ENCODE results near the gene LRRC75A. TPM values are rescaled to one million over a fixed set of nuclear protein-coding genes. Genes with fewer than 3 reads are reported as not detected.

Gene LRRC75A
- total RNA-seq, 2 donors from 2014 or later: 2.6 to 3.4 TPM

- H3K4me3 Mint-ChIP-seq: no peak overlapping the region
- H3K9me3 Mint-ChIP-seq: no peaks in the 10 kb centered on the region
- peaks cover 1% of the 10 kb centered on the region for H3K27me3 Mint-ChIP-seq (ENCODE audit: low read depth)
- no peak for ATAC-seq (replicated peaks in 1 of 2)
- no peak for DNase-seq
- no peaks in the 10 kb centered on the region for H3K36me3 Mint-ChIP-seq (ENCODE audit: insufficient read depth in 2 of 2)
- H3K4me1 Mint-ChIP-seq (ENCODE audit: low read depth): peaks cover 14% of the 10 kb centered on the region
- no peak overlapping the region for H3K27ac Mint-ChIP-seq
These were observed 3.0 kb downstream of the LRRC75A start for GRCh38 chr17:16488968-16489337.

GRCh38 chr17:16488186-16488967 lies 3.6 kb downstream of the LRRC75A start:
- Mint-ChIP-seq H3K4me1 (ENCODE audit: low read depth) (peaks cover 14% of the 10 kb centered on the region), H3K9me3 (no peaks in the 10 kb centered on the region), H3K27ac (no peak overlapping the region), H3K36me3 (ENCODE audit: insufficient read depth in 2 of 2) (no peaks in the 10 kb centered on the region), H3K27me3 (ENCODE audit: low read depth) (no peaks in the 10 kb centered on the region), H3K4me3 (no peak overlapping the region)
- no peak for DNase-seq
- no peak for ATAC-seq (replicated peaks in 1 of 2)

GRCh38 chr17:16486373-16487250 lies 5.4 kb downstream of the LRRC75A start:
- H3K36me3 Mint-ChIP-seq (ENCODE audit: insufficient read depth in 2 of 2): no peaks in the 10 kb centered on the region
- peaks cover 14% of the 10 kb centered on the region for H3K4me1 Mint-ChIP-seq (ENCODE audit: low read depth)
- DNase-seq: no peak
- H3K4me3 Mint-ChIP-seq: no peak overlapping the region
- H3K27me3 Mint-ChIP-seq (ENCODE audit: low read depth): no peaks in the 10 kb centered on the region
- no peak overlapping the region for H3K27ac Mint-ChIP-seq
- no peaks in the 10 kb centered on the region for H3K9me3 Mint-ChIP-seq
- ATAC-seq (replicated peaks in 1 of 2): no peak

GRCh38 chr17:16484445-16485175 lies 7.4 kb downstream of the LRRC75A start:
- Mint-ChIP-seq H3K27ac (no peak overlapping the region), H3K4me1 (ENCODE audit: low read depth) (no peaks in the 10 kb centered on the region), H3K4me3 (no peak overlapping the region), H3K36me3 (ENCODE audit: insufficient read depth in 2 of 2) (no peaks in the 10 kb centered on the region), H3K27me3 (ENCODE audit: low read depth) (no peaks in the 10 kb centered on the region), H3K9me3 (no peaks in the 10 kb centered on the region)
- DNase-seq (no peak), ATAC-seq (replicated peaks in 1 of 2) (no peak)

GRCh38 chr17:16483021-16483645 lies 8.9 kb downstream of the LRRC75A start:
- no peaks in the 10 kb centered on the region for H3K36me3 Mint-ChIP-seq (ENCODE audit: insufficient read depth in 2 of 2)
- no peaks in the 10 kb centered on the region for H3K4me1 Mint-ChIP-seq (ENCODE audit: low read depth)
- no peaks in the 10 kb centered on the region for H3K27me3 Mint-ChIP-seq (ENCODE audit: low read depth)
- H3K27ac Mint-ChIP-seq: no peak overlapping the region
- ATAC-seq (replicated peaks in 1 of 2): no peak
- DNase-seq: no peak
- no peak overlapping the region for H3K4me3 Mint-ChIP-seq
- H3K9me3 Mint-ChIP-seq: no peaks in the 10 kb centered on the region

- H3K27me3 Mint-ChIP-seq (ENCODE audit: low read depth): no peaks in the 10 kb centered on the region
- H3K4me3 Mint-ChIP-seq: no peak overlapping the region
- H3K36me3 Mint-ChIP-seq (ENCODE audit: insufficient read depth in 2 of 2): no peaks in the 10 kb centered on the region
- ATAC-seq (replicated peaks in 1 of 2) (no peak), DNase-seq (no peak)
- H3K4me1 Mint-ChIP-seq (ENCODE audit: low read depth): no peaks in the 10 kb centered on the region
- no peaks in the 10 kb centered on the region for H3K9me3 Mint-ChIP-seq
- H3K27ac Mint-ChIP-seq: no peak overlapping the region
These were observed 9.7 kb downstream of the LRRC75A start for GRCh38 chr17:16482253-16482652.

GRCh38 chr17:16480995-16481394 lies 11.0 kb downstream of the LRRC75A start:
- Mint-ChIP-seq H3K9me3 (no peaks in the 10 kb centered on the region), H3K27ac (no peak overlapping the region), H3K4me1 (ENCODE audit: low read depth) (no peaks in the 10 kb centered on the region)

GRCh38 chr17:16479264-16479663 lies 12.7 kb downstream of the LRRC75A start:
- no peaks in the 10 kb centered on the region for H3K36me3 Mint-ChIP-seq (ENCODE audit: insufficient read depth in 2 of 2)
- H3K27me3 Mint-ChIP-seq (ENCODE audit: low read depth): no peaks in the 10 kb centered on the region
- DNase-seq: no peak
- no peak for ATAC-seq (replicated peaks in 1 of 2)
- no peak overlapping the region for H3K4me3 Mint-ChIP-seq
- H3K9me3 Mint-ChIP-seq: no peaks in the 10 kb centered on the region
- H3K27ac Mint-ChIP-seq: no peak overlapping the region
- no peaks in the 10 kb centered on the region for H3K4me1 Mint-ChIP-seq (ENCODE audit: low read depth)

More at GRCh38 chr17:16480995-16481394, 11.0 kb downstream of the LRRC75A start:
- Mint-ChIP-seq H3K27me3 (ENCODE audit: low read depth) (no peaks in the 10 kb centered on the region), H3K4me3 (no peak overlapping the region), H3K36me3 (ENCODE audit: insufficient read depth in 2 of 2) (no peaks in the 10 kb centered on the region)
- DNase-seq: no peak
- no peak for ATAC-seq (replicated peaks in 1 of 2)

GRCh38 chr17:16478649-16479048 lies 13.3 kb downstream of the LRRC75A start:
- Mint-ChIP-seq H3K27ac (no peak overlapping the region), H3K4me1 (ENCODE audit: low read depth) (no peaks in the 10 kb centered on the region), H3K4me3 (no peak overlapping the region), H3K36me3 (ENCODE audit: insufficient read depth in 2 of 2) (no peaks in the 10 kb centered on the region), H3K27me3 (ENCODE audit: low read depth) (no peaks in the 10 kb centered on the region), H3K9me3 (no peaks in the 10 kb centered on the region)
- ATAC-seq (replicated peaks in 1 of 2): no peak
- no peak for DNase-seq

- ATAC-seq (replicated peaks in 1 of 2) (no peak), DNase-seq (no peak)
- H3K4me1 Mint-ChIP-seq (ENCODE audit: low read depth): no peaks in the 10 kb centered on the region
- no peaks in the 10 kb centered on the region for H3K36me3 Mint-ChIP-seq (ENCODE audit: insufficient read depth in 2 of 2)
- no peaks in the 10 kb centered on the region for H3K9me3 Mint-ChIP-seq
- no peak overlapping the region for H3K4me3 Mint-ChIP-seq
- H3K27ac Mint-ChIP-seq: no peak overlapping the region
- H3K27me3 Mint-ChIP-seq (ENCODE audit: low read depth): no peaks in the 10 kb centered on the region
These were observed 14.3 kb downstream of the LRRC75A start for GRCh38 chr17:16477666-16478065.

GRCh38 chr17:16477255-16477654 lies 14.7 kb downstream of the LRRC75A start:
- Mint-ChIP-seq H3K36me3 (ENCODE audit: insufficient read depth in 2 of 2) (no peaks in the 10 kb centered on the region), H3K27me3 (ENCODE audit: low read depth) (no peaks in the 10 kb centered on the region), H3K4me1 (ENCODE audit: low read depth) (no peaks in the 10 kb centered on the region), H3K27ac (no peak overlapping the region), H3K9me3 (no peaks in the 10 kb centered on the region), H3K4me3 (no peak overlapping the region)
- no peak for DNase-seq
- no peak for ATAC-seq (replicated peaks in 1 of 2)

GRCh38 chr17:16475179-16475704 lies 16.8 kb downstream of the LRRC75A start:
- H3K36me3 Mint-ChIP-seq (ENCODE audit: insufficient read depth in 2 of 2): no peaks in the 10 kb centered on the region
- no peak overlapping the region for H3K4me3 Mint-ChIP-seq
- H3K4me1 Mint-ChIP-seq (ENCODE audit: low read depth): no peaks in the 10 kb centered on the region
- DNase-seq (no peak), ATAC-seq (replicated peaks in 1 of 2) (no peak)
- no peaks in the 10 kb centered on the region for H3K9me3 Mint-ChIP-seq
- H3K27me3 Mint-ChIP-seq (ENCODE audit: low read depth): no peaks in the 10 kb centered on the region
- no peak overlapping the region for H3K27ac Mint-ChIP-seq
